GM23248 (cell line): ENCODE results near the gene KDM5C. TPM values are rescaled to one million over a fixed set of nuclear protein-coding genes. Genes with fewer than 3 reads are reported as not detected.

Experiments
- DNase-seq: peaks from one replicate; pipeline ENCODE4 v3.0.0-alpha.2; 2015
- H2AFZ ChIP-seq: fragments of 200-600 bp; sonication (generic); 2 replicates; pipeline ENCODE4 v1.6.1; 2016; ENCODE audit warnings: antibody characterized with exemption
- H3F3A ChIP-seq: fragments of 200-600 bp; sonication (generic); 2 replicates; pipeline ENCODE4 v1.6.1; 2016; ENCODE audit warnings: mild to moderate bottlenecking, antibody characterized with exemption, mixed run types; ENCODE audit not compliant: insufficient read depth
- H3K27ac ChIP-seq: fragments of 200-600 bp; sonication (generic); 2 replicates; pipeline ENCODE4 v1.5.1; 2016; ENCODE audit warnings: mild to moderate bottlenecking
- H3K27me3 ChIP-seq: fragments of 200-600 bp; sonication (generic); replicated peaks from 2 replicates; pipeline ENCODE4 v1.6.1; 2016; ENCODE audit warnings: mild to moderate bottlenecking; ENCODE audit not compliant: insufficient read depth
- H3K36me3 ChIP-seq: fragments of 200-600 bp; sonication (generic); 2 replicates; pipeline ENCODE4 v1.6.1; 2016; ENCODE audit warnings: low read depth, mild to moderate bottlenecking
- H3K4me1 ChIP-seq: fragments of 200-600 bp; sonication (generic); 2 replicates; pipeline ENCODE4 v1.6.1; 2016; ENCODE audit warnings: mild to moderate bottlenecking; ENCODE audit not compliant: insufficient read depth
- H3K4me2 ChIP-seq: fragments of 200-600 bp; sonication (generic); one replicate; pipeline ENCODE4 v1.6.1; 2016; ENCODE audit warnings: mild to moderate bottlenecking; ENCODE audit not compliant: unreplicated experiment
- H3K4me3 ChIP-seq: fragments of 200-600 bp; sonication (generic); 2 replicates; pipeline ENCODE4 v1.5.1; 2016; ENCODE audit warnings: mild to moderate bottlenecking
- H3K79me2 ChIP-seq: fragments of 200-600 bp; sonication (generic); 2 replicates; pipeline ENCODE4 v1.6.1; 2016; ENCODE audit warnings: mild to moderate bottlenecking; ENCODE audit not compliant: insufficient read depth
- H3K9ac ChIP-seq: fragments of 200-600 bp; sonication (generic); 2 replicates; pipeline ENCODE4 v1.6.1; 2016; ENCODE audit warnings: mild to moderate bottlenecking
- H3K9me2 ChIP-seq: fragments of 200-600 bp; sonication (generic); 2 replicates; pipeline ENCODE4 v1.6.1; 2016; ENCODE audit warnings: mixed run types, mild to moderate bottlenecking, moderate library complexity; ENCODE audit not compliant: insufficient read depth
- H3K9me3 ChIP-seq: fragments of 200-600 bp; sonication (generic); one replicate; pipeline ENCODE4 v1.6.1; 2017; ENCODE audit warnings: low read depth
- H4K20me1 ChIP-seq: fragments of 200-600 bp; sonication (generic); 2 replicates; pipeline ENCODE4 v1.6.0; 2016; ENCODE audit not compliant: insufficient read depth
- EZH2 ChIP-seq: fragments of 200-600 bp; sonication (generic); IDR thresholded peaks from 2 replicates; pipeline ENCODE4 v1.6.1; 2018; ENCODE audit warnings: antibody characterized with exemption, mild to moderate bottlenecking; ENCODE audit not compliant: insufficient read depth, poor library complexity, severe bottlenecking
- EZH2phosphoT487 ChIP-seq: fragments of 200-600 bp; sonication (generic); IDR thresholded peaks from 2 replicates; pipeline ENCODE4 v1.6.1; 2018; ENCODE audit warnings: antibody characterized with exemption, moderate library complexity, mild to moderate bottlenecking, low read depth; ENCODE audit not compliant: insufficient read depth
- WGBS, 2 experiments: methylation state at CpG; one replicate each; pipeline ENCODE4 v1.1.6; 2015 to 2017; ENCODE audit warnings: low lambda C conversion rate in 2 of 2, low coverage in 1 of 2; ENCODE audit errors: missing lambda C conversion rate in 2 of 2; 5-methylcytosine and 5-hydroxymethylcytosine counted together
- in situ Hi-C: fragments of 300-500 bp; cut with MboI; formaldehyde crosslinking; loops from 2 replicates; pipeline ENCODE4 v1.15.0; 2020
- polyA plus RNA-seq: library from polyadenylated mRNA; unstranded; fragments of >200 nt; fragmentation: Nextera tagmentation; extraction: Ambion mirVana; gene quantifications from 2 replicates; pipeline ENCODE4 v1.2.1, GENCODE V29; 2016
- total RNA-seq: library from RNA; depleted of rRNA; stranded (reverse); fragments of >200 nt; shearing (Covaris generic); gene quantifications from 2 replicates; pipeline ENCODE4 v1.2.3, GENCODE V29; 2014; rRNA removed

Gene KDM5C
- total RNA-seq = 66.9 and 68.7 TPM in 2 replicates
- 24.4 and 27.1 TPM in 2 replicates for polyA plus RNA-seq

- peaks cover 11% of the 10 kb centered on the region for H3K4me1 ChIP-seq
- WGBS, 2 experiments = 0 to 1% methylated on average over 40 to 44 of the region's 67 CpGs
- H3K36me3 ChIP-seq = no peaks in the 10 kb centered on the region
- no peaks in the 10 kb centered on the region for H3F3A ChIP-seq
- H4K20me1 ChIP-seq = peaks cover 11% of the 10 kb centered on the region
- H3K9me2 ChIP-seq = no peaks in the 10 kb centered on the region
- H3K27ac ChIP-seq = peak within 1 kb of the TSS; percentile 93
- H3K4me3 ChIP-seq = peak within 1 kb of the TSS; percentile 90
- H3K9me3 ChIP-seq = no peaks in the 10 kb centered on the region
- peak; percentile 90 for DNase-seq
- in situ Hi-C loops = no loop called here
- peaks cover 46% of the 10 kb centered on the region for H3K79me2 ChIP-seq
- H3K27me3 ChIP-seq = no peaks in the 10 kb centered on the region
- H2AFZ ChIP-seq = peak within 1 kb of the TSS; percentile 87
- H3K4me2 ChIP-seq = peak within 1 kb of the TSS; percentile 99
- TF ChIP-seq EZH2 = no peak
- TF ChIP-seq EZH2phosphoT487 = no peak
- peak within 1 kb of the TSS; percentile 100 for H3K9ac ChIP-seq
Observed at GRCh38 chrX:53224860-53225797, at the start of gene KDM5C. KDM5C (minus strand) TSS chrX:53225207; CDS start chrX:53224889, 318 bp downstream.

GRCh38 chrX:53272808-53273337, 47.9 kb upstream of the KDM5C start:
- no peaks in the 10 kb centered on the region for H4K20me1 ChIP-seq
- H3K79me2 ChIP-seq = no peaks in the 10 kb centered on the region
- H3K4me1 ChIP-seq = no peaks in the 10 kb centered on the region
- TF ChIP-seq EZH2 (no peak), EZH2phosphoT487 (no peak)
- H2AFZ ChIP-seq = no peak overlapping the region
- no peak overlapping the region for H3K9ac ChIP-seq
- WGBS, 2 experiments = 77% methylated on average over 7 of the region's 8 CpGs
- no peak overlapping the region for H3K4me2 ChIP-seq
- H3K36me3 ChIP-seq = no peaks in the 10 kb centered on the region
- no peak overlapping the region for H3K4me3 ChIP-seq
- H3F3A ChIP-seq = no peaks in the 10 kb centered on the region
- no peak for DNase-seq
- H3K27ac ChIP-seq = no peak overlapping the region
- H3K9me2 ChIP-seq = no peaks in the 10 kb centered on the region
- H3K27me3 ChIP-seq = no peaks in the 10 kb centered on the region
- in situ Hi-C loops = no loop called here
- no peaks in the 10 kb centered on the region for H3K9me3 ChIP-seq

GRCh38 chrX:53269536-53270107, 44.6 kb upstream of the KDM5C start:
- Histone ChIP-seq H3K9ac (no peak overlapping the region), H3K9me2 (no peaks in the 10 kb centered on the region), H4K20me1 (no peaks in the 10 kb centered on the region), H3K27ac (no peak overlapping the region), H3K9me3 (no peaks in the 10 kb centered on the region), H3K4me1 (peaks cover 18% of the 10 kb centered on the region), H3F3A (peaks cover 16% of the 10 kb centered on the region), H3K27me3 (no peaks in the 10 kb centered on the region), H3K4me3 (no peak overlapping the region), H3K79me2 (no peaks in the 10 kb centered on the region), H2AFZ (no peak overlapping the region), H3K4me2 (no peak overlapping the region), H3K36me3 (no peaks in the 10 kb centered on the region)
- no peak for DNase-seq
- 79 to 100% methylated on average over 4 to 13 of the region's 14 CpGs for WGBS, 2 experiments
- in situ Hi-C loops = no loop called here
- no peak for TF ChIP-seq EZH2
- TF ChIP-seq EZH2phosphoT487 = no peak

GRCh38 chrX:53268173-53268572, 43.2 kb upstream of the KDM5C start:
- in situ Hi-C loops = no loop called here
- 87 to 88% methylated on average over 5 to 7 of the region's 7 CpGs for WGBS, 2 experiments
- H3K27ac ChIP-seq = no peak overlapping the region

More at GRCh38 chrX:53268173-53268572, 43.2 kb upstream of the KDM5C start:
- TF ChIP-seq EZH2 (no peak), EZH2phosphoT487 (no peak)
- H2AFZ ChIP-seq = no peak overlapping the region
- H3K79me2 ChIP-seq = no peaks in the 10 kb centered on the region
- H3K9me2 ChIP-seq = no peaks in the 10 kb centered on the region
- no peak overlapping the region for H3K4me2 ChIP-seq
- no peak overlapping the region for H3K4me3 ChIP-seq
- H3F3A ChIP-seq = peaks cover 16% of the 10 kb centered on the region
- H3K36me3 ChIP-seq = no peaks in the 10 kb centered on the region
- H3K9me3 ChIP-seq = no peaks in the 10 kb centered on the region
- peaks cover 26% of the 10 kb centered on the region for H3K4me1 ChIP-seq
- no peaks in the 10 kb centered on the region for H3K27me3 ChIP-seq
- no peak for DNase-seq
- H3K9ac ChIP-seq = no peak overlapping the region
- H4K20me1 ChIP-seq = no peaks in the 10 kb centered on the region
